GM18858 (cell line): ENCODE measurements around the gene DSCAM.

ENCODE experiments used
- ATAC-seq: cut with Tn5 transposase; IDR thresholded peaks from one replicate; pipeline ENCODE4 v1.9.1; 2021; ENCODE audit not compliant: unreplicated experiment

Gene DSCAM

DNA sequence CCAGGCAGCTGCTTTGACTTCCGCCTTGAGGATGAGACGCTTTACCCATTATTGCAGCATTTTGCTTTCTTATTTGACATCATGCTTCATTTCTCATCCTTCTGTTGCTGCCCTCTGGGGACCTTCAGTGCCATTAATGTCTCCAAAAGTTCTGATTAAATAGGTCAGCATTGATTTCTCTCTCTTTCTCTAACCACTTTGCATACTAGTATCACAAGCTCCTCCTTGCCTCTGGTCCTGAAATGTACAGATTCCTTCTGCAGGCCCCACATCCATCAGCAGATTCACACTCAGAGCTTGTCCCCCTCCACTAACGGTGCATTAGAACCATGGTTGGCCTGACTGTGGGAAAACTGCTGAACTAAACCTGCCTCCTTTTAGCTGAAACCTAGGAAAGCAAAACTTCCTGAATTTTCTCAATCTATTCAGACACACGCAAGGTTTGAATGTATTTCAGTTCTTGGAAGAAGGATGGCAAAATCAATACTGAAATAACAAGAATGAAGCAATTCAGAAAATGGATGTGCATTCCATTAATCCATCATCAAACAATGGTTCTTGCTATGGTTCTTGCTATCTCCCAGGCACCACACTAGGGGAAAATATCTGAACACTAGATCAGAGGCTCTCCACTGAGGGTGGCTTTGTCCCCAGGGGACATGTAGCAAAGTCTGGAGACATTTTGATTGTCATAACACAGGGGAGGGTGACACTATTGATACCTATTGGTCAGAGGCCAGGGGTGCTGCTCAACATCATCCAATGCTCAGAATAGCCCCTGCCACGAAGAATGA lies 825.2 kb downstream of the DSCAM start:
- no peak for ATAC-seq

DNA sequence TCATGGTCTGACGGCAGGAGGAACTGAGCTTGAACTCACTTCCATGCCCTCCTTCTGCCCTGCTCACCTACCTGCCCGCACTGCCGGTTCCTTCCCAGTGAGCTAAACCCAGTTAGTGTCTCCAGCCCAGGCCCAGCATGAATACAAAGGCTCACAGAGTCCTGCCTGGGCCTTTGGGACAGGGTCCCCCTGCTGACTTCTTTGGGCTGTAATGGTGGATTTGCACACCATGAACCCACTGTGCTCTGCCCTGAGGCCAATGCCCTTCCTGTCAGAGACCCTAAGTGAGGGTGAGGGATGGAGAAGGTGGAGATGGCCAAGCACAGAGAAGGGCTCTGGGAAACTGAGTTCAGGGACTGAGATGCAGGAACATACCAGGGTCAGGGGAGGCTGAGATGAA lies 826.3 kb downstream of the DSCAM start:
- no peak for ATAC-seq

DNA sequence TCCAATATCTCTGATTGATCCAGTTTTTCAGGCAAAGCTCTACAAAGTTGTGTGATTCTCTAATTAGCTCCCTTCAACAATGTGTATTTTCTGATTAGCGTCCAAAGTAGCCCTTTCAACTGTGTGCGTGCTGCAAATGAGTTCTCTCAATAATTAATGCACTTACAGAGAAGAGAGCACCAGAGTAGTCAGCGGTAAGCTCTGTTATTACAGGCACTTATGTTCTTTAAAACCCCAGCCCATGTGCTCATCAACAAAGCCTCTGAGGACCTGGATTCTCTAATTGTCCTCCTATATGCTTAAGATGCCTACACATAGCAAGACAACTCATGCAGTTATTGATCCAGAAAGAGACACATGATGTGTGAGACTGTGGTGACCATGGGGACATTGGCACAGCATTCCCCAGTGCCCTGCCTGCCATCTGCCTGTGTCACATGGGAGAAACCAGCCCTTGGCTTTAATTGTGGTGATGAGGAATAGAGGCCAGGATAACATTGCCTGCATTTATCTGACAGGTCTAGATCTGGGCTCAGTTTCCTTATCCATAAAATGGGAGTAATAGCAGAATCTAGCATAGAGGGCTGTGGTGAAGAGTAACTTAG lies 828.0 kb downstream of the DSCAM start:
- ATAC-seq = no peak

DNA sequence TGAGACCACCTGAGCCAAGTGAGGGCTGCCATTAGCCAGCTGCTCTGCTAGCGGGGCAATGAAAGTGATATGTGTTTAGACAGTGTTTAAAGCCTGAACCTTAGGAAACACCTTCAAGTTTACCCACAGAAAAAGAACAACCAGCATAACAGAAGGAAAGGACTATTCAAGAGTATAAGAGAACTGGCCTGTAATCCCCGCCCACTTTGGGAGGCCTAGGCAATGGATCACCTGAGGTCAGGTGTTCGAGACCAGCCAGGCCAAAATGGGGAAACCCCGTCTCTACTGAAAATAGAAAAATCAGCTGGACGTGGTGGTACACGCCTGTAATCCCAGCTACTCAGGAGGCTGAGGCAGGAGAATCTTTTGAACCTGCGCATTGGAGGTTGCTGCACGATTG lies 830.3 kb downstream of the DSCAM start:
- ATAC-seq = no peak

DNA sequence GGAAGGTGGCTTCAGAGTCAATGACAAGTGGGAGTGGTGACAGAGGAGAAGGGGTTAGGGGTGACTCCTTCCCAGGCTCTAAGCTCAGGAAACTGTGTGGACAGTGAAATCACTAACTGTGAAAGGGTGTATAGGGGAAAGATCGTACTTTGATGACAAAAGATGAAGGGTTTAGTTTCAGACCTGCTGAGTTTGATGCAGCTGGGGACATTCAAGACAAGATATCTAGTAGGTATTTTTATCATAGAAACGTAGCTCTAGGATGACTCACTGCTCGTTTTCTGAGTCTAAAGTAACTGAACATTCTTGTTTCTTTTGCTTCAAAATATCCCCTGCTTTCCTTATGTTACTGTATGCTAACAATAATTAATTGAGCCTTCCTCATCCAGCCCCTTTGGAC lies 830.7 kb downstream of the DSCAM start:
- ATAC-seq = no peak

DNA sequence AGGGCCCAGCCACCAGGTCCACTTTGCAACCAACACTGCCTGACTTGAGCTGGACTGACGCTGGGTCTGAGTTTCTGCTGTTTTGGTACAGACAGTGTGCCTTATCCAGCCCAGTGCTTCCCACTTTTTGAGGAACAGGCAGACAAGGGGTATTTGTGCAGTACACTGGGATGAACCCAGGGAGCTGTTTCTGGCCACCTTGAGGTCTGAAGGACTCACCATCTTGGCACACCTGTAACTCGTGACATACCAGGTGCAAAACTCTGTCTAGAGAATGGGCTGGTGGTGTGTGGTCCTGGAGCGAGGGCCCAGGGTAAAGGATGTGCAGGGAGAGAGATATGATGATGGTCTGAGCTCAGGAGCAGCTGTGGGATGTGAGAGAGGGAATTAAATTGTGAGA lies 831.1 kb downstream of the DSCAM start:
- ATAC-seq = no peak

DNA sequence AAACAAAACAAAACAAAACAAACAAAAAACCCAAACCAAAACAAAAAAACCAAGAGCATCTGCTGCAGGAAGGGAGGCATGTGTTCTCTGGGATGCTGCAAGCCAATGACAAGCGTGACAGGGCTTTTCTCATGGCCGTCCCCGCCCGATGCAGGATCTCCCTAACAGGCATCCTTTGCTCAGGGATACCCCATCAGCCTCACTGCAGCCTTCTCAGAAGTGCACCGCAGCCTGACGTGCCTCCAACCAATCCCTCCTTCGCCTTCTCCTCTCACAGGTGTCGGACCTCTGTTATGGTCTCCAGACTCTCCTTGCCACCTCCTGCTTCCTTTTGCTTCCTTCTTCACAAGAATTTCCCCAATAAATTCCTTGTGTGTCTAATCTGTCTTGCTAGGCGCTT lies 832.6 kb downstream of the DSCAM start:
- no peak for ATAC-seq

DNA sequence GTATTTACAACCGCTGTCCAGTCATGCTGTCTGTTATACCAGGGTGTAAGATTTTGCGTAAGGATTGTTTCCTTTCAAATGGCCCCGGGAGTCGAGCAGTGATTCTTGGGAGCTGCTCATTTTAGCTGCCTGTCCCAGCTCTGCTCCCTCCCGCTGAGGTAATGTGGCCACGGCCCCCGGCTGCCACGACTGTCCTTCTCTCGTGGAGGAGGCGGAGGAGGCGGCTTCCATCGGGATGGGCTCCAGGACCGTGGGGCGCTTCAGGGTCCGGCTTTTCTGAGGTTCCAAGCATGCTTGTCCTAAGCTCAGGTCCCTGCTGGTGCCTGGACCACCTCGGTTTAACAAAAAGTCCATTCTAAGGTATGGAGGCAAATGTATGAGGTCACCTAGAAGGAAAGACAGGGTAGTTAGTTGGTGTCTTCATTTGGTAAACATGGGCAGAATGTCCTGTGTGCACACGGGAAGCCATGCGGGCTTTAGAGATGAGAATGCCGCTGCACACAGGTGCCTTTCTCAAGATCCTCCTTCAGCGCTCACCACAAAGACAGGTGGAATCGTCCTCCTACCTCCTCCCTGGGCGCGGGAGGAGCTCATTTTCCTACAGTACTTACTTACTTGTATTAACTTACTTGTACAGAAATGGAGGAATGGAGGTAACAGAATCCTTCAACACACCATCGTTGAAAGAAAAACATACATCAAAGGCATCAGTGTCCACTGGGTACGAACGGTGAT lies 833.8 kb downstream of the DSCAM start:
- no peak for ATAC-seq

DNA sequence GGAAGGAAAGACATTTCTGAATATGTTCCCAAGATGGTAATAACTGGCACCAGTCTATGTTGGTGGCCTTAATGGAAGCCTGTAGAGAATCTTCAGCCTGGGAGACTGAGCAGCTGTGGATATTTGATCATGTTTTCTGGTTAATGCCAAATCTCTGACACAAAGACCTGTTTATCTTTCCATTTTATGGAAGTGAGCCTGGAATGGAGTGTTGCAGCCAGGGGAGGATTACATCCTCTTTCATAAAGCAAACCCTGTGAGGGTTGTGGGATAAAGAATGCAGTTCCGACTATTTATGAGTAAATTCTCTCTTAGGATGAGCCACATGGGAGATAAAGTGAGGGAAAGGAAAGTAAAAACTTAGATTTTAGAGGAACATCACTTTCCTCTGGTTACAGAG lies 835.6 kb downstream of the DSCAM start:
- ATAC-seq = no peak

DNA sequence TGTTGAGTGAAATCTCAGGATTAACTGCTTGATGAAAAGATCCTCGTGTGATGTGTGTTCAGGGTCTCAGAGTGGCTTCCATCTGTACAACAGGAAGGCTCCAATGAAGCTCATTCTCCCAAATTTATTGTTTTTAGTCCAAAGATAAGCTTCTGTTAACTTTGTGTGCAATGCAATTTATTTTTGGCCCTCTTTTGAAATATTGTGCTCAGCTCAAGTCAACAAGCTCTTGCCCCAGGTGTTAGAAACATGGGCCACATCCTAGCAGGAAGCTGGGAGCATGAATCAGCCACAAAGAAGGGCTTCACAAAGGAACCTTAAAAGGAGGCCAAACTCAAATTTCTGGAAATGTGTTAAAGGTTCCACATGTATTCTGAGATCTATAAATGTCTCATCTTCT lies 844.0 kb downstream of the DSCAM start:
- ATAC-seq = no peak

DNA sequence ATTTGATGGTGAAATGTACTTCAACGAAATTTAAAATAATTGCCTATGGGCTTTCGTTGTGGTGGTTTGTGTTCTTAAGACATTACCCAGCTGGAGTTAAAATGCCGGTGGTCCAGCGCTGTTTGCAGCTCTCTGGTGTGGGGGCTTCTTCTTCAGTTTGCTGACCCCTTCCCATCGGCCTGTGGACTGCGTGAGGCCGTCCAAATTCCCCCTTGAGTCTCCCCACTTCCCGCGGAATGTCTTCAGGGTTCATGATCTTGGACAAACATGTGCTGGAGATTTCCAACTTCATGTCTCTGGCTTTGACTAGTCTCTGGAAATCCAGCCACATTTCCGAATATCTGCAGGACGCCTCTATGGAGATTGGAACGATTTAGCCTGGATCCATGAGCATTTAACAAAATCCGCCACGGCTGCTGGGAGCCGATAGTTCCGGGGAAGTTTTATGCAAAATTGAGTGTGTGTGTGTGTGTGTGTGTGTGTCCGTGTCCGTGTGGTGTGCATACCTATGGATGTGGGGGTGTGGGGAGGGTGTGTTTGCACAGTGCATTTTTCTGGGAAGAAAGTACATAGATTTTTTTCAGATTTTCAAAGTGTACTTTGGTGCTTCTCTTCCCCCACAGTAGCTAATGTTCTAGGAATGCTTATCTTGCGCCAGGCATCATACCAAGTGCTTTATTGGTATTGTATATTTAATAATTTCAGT lies 862.5 kb downstream of the DSCAM start:
- no peak for ATAC-seq

DNA sequence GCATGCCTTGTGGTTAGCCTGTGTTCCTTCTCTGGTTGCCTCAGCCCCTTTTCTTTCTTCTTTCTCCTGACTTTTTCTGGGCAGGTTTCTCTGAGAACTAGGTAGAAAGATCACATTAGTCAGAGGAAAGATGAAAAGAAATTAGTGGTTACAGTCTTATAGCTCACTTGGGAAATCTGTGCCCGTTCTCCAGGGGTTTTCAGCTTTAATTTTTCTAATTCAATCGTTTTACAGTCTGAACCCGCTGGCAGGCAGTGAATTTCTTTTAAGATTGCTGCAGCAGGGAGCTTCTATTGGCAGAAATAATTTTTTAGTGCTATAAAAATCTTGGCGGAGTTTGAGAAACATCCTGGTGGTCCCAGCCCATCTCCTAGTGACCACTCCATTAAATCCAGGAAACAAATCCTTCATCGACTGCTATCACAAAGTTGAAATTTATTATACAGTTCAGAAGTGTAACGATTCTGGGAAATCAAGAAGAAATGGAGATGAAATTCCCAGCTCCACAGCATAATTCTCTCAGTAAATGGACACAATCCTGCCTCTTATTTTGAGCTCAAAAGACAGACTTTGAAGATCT lies 866.6 kb downstream of the DSCAM start:
- ATAC-seq = no peak

DNA sequence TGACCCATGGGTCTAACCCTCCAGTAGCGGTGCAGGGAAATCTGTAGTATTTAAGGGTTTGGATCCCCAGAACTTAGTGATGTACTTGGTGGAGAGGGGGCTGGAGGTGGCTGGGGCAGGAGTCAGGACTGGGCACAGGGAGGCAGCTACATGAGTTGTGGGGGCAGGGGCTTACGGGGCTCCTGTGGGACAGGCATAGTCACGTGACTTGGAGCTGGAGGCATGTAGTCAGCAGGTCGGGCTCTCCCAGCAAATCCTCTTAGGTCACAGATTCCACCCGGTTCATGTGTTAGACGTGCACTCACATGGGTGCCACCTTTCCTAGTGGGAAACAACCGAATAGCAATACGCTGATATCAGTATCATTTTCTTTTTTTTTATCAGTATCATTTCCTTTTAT lies 867.6 kb downstream of the DSCAM start:
- ATAC-seq = no peak

DNA sequence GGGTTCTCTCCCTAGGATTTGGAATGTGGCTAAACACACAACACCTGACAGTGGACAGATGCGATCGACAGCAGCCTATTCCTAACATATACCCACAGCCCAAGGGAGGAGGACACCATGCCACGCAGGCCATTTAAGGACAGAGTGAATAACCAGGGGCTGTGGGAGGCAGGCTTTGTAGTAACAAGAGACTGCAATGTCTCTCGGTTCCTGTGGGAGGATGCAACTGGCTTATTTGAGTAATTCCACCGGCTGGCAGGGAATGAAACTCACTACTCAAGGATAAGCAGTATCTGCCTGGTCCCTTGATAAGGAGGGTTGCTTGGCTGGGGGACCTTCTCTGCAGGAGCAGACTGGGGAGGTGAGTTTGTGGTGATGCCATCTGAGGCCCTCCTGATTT lies 870.2 kb downstream of the DSCAM start:
- no peak for ATAC-seq

DNA sequence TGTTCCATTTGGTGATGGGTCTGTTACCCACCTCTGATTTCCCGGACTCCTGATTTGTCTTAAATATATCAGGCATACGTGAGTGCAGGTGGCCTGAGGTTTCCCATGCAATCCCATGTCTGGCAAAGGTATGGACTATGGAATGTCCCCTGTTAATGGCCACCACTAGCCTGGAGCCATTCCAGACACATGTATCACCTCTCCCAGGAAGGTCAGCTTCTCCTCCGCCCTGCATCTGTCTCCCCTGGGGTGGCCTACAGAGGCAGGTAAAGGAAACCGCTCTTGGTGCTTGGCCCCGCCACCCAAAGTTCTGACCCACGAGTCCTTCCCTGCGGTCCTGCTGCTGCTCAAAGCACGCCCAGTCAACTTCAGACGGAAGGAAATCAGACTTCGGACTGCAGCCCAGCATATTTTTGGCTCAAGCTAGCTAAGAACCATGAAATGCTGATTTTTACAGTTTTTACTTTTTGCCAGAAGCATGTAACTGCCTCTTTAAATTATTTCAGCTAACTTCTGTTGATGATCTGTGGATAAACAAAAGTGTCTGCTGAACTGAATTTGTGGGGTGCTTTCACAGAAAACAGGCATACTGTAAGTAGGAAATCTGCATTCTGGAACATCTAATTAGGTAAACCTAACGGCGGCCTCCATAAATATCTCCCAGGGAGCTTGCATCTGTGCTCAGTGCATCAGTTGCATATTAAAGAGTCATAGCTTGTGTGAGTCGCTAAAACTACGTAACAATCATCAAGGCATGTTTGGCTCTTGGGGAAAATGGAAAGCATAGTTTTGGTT lies 873.8 kb downstream of the DSCAM start:
- ATAC-seq = no peak

DNA sequence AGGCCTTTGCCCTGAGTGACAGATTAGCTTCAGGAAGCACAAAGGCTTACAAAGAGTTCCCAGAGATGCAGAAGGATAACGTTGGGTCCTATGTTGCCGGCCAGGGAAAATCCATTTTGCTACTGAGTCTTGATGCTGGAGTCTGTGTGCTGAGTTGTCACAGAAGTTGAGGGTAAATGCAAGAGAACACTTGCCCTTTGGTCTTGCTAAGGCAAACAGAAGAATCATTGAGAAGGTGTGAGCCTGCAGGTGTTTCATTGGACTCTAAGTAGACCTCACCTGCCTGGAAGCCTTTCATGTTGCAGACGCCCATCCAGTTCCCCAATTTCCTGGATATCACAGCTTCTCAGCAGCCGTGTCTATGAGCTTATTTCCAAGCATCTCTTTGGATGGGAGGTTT lies 874.5 kb downstream of the DSCAM start:
- ATAC-seq = no peak

DNA sequence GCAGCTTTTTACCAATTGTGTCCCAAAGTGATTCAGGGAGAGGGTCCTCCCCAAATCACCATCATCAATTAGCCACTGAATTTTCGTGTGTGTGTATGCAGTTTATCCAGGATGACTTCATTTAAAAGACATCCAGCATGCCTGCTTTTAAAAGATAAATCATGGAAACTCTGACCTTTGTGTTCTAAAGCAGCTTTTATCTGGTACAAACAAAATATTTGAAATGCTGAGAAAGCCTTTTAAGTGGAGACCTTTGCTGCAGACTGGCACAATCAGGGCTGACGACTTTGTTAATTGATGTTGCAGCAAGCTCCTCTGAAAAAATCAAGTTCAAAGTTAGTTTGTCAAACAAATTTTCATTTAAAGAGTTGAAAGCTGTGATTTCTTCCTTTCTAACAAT lies 875.0 kb downstream of the DSCAM start:
- ATAC-seq = no peak

DNA sequence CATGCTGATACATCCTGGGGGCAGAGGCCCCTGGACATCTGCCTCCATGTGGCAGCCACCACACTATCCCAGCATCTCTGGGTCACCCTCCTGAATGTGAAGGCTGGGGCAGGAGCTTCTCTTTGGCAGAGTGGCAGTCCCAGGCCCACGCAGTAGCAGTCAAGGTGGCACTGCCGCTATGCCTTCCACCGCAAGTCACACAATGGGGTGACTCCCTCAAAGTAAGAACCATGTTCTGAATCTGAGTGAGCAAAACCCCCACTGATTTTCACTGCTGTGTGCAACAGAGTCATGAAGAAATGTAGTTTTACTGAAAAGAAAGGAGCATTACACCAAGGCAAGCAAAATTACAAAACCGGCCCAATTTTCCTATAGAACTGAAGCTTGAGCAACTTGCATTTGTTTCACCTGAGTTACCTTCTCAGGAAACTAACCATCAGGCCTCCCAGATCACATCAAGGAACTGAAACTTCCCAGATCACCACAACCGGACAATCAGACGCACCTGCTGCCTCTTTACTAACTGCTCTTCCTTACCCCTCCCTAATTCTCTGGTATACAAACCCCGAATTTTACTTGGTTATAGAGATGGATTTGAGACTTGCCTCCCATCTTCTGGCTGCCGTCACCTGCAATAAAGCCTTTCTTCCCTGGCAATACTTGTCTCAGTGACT lies 877.1 kb downstream of the DSCAM start:
- no peak for ATAC-seq

DNA sequence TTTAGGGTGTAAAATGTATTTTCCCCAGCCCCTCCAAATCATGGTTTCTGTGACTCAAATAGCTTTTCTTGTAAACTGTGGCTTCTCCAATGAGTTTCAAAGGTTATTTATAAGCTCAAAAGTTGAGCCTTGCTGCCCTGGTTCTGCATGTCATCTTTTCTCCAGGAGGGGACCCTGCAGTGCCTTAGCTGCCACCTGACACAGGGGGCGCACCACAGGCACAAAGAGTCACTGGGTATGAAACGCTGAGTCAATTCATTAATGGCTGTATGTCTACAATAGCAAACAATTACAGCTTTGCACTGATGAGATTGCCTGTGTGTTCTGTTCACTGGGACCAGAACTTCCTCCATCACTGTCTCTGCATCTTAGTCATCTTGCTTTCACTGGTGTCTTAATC lies 878.9 kb downstream of the DSCAM start:
- no peak for ATAC-seq

DNA sequence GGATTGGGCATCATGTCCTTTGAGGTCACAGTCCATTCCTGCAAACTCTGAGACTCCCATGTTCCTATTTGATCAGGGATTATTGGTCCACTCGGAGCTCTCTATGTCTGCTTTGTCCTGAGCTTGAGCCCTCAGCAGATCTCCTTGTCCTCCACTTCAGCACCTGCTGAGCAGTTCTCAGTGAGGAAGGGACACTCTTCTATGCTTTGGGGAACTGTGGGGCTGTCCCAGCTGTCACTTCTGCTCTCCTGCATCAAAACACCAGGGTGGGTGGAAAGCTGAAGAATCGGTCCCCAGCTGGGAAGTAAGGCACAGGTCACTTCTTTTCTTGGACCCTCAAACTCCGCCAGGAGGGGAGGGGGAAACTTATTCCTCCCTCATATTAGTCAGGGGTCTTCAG lies 880.2 kb downstream of the DSCAM start:
- ATAC-seq = no peak
